ENCODE measurements around the gene SPATA6.

DNA sequence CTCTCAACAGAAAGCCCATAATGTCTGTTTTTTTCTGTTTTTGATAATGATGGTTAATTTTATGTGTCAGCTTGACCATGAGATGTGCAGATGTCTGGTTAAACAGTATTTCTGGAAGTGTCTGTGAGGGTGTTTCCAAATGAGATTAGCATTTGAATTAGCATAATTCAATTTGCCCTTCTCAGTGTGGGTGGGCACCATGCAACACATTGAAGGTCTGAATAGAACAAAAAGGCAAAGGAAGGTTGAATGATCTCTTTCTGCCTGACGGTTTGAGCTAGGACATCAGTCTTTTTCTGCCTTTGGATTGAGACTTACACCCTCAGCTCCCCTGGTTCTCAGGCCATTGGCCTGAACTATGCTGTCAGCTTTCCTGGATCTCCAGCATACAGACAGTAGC is 34.9 kb upstream of the SPATA6 start:
- TF ChIP-seq, protein P1, sequence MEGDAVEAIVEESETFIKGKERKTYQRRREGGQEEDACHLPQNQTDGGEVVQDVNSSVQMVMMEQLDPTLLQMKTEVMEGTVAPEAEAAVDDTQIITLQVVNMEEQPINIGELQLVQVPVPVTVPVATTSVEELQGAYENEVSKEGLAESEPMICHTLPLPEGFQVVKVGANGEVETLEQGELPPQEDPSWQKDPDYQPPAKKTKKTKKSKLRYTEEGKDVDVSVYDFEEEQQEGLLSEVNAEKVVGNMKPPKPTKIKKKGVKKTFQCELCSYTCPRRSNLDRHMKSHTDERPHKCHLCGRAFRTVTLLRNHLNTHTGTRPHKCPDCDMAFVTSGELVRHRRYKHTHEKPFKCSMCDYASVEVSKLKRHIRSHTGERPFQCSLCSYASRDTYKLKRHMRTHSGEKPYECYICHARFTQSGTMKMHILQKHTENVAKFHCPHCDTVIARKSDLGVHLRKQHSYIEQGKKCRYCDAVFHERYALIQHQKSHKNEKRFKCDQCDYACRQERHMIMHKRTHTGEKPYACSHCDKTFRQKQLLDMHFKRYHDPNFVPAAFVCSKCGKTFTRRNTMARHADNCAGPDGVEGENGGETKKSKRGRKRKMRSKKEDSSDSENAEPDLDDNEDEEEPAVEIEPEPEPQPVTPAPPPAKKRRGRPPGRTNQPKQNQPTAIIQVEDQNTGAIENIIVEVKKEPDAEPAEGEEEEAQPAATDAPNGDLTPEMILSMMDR (IDR thresholded peaks at IDR 0.05): no peak
- TF ChIP-seq POLR2A (IDR thresholded peaks at IDR 0.05): no peak

All from testis (tissue), 2 donors.